Parathyroid adenoma (tissue), 2 donors: ENCODE measurements around the gene ITGA11.

Experiments used
- H2AFZ ChIP-seq: fragments of 300-600 bp; sonication (generic); one replicate; pipeline ENCODE4 v1.7.0; 2017; ENCODE audit warnings: antibody characterized with exemption, mild to moderate bottlenecking
- H3K27ac ChIP-seq: fragments of 300-600 bp; sonication (generic); one replicate; pipeline ENCODE4 v1.7.0; 2017
- H3K27me3 ChIP-seq: fragments of 300-600 bp; sonication (generic); one replicate; pipeline ENCODE4 v1.7.0; 2017; ENCODE audit warnings: low read length; ENCODE audit not compliant: control insufficient read depth, insufficient read depth
- H3K36me3 ChIP-seq: fragments of 300-600 bp; sonication (generic); one replicate; pipeline ENCODE4 v1.7.0; 2017; ENCODE audit warnings: low read length; ENCODE audit not compliant: control insufficient read depth, insufficient read depth
- H3K4me1 ChIP-seq: fragments of 300-600 bp; sonication (generic); one replicate; pipeline ENCODE4 v1.7.0; 2017; ENCODE audit warnings: control low read depth
- H3K4me2 ChIP-seq: fragments of 300-600 bp; sonication (generic); one replicate; pipeline ENCODE4 v1.7.0; 2017; ENCODE audit warnings: low read length
- H3K4me3 ChIP-seq: fragments of 300-600 bp; sonication (generic); one replicate; pipeline ENCODE4 v1.7.0; 2017; ENCODE audit warnings: low read depth, low read length
- H3K79me2 ChIP-seq: fragments of 300-600 bp; sonication (generic); one replicate; pipeline ENCODE4 v1.7.0; 2017; ENCODE audit warnings: control low read depth
- H3K9ac ChIP-seq: fragments of 300-600 bp; sonication (generic); one replicate; pipeline ENCODE4 v1.7.0; 2017; ENCODE audit warnings: mild to moderate bottlenecking
- H3K9me3 ChIP-seq: fragments of 300-600 bp; sonication (generic); one replicate; pipeline ENCODE4 v1.7.0; 2017; ENCODE audit warnings: low read length; ENCODE audit not compliant: control insufficient read depth
- CTCF ChIP-seq: fragments of 300-600 bp; sonication (generic); IDR thresholded peaks from one replicate; pipeline ENCODE4 v1.7.0; 2017; ENCODE audit warnings: antibody characterized with exemption, mild to moderate bottlenecking
- donor health status: primary hyperparathyroidism.

ITGA11 gene

GRCh38 chr15:68376447-68377060 lies 55.4 kb downstream of the ITGA11 start:
- H3K27me3 ChIP-seq: no peaks in the 10 kb centered on the region
- no peaks in the 10 kb centered on the region for H3K4me1 ChIP-seq
- H3K27ac ChIP-seq: no peak overlapping the region
- no peak overlapping the region for H3K9ac ChIP-seq
- no peaks in the 10 kb centered on the region for H3K36me3 ChIP-seq
- no peaks in the 10 kb centered on the region for H3K79me2 ChIP-seq
- TF ChIP-seq CTCF: no peak
- H2AFZ ChIP-seq: no peak overlapping the region
- no peak overlapping the region for H3K4me2 ChIP-seq
- H3K4me3 ChIP-seq: no peak overlapping the region
- H3K9me3 ChIP-seq: no peaks in the 10 kb centered on the region

DNA sequence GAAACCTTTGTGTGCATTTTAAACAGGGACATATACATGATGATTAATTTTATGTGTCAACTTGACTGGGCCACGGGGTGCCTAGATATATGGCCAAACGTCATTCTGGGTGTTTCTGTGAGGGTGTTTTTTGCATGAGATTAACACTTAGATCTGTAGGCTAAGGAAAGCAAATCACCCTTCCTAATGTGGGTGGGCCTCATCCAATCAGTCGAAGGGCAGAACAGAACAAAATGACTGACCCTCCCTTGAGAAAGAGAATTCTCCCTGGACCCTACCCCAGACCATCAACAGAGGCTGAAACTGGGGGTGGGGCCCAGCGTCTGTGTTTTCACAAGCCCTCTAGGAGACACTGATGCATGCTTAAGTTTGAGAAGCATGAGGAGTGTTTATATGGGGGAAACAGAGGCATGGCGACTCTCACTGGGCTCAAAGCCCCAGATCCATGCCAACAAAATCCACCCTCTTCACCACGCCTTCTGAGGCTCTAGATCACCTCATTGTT lies 56.2 kb downstream of the ITGA11 start:
- Histone ChIP-seq H3K27me3 (no peaks in the 10 kb centered on the region), H3K9ac (no peak overlapping the region), H3K79me2 (no peaks in the 10 kb centered on the region), H3K27ac (no peak overlapping the region), H3K4me2 (no peak overlapping the region), H3K4me3 (no peak overlapping the region), H3K4me1 (no peaks in the 10 kb centered on the region), H3K36me3 (no peaks in the 10 kb centered on the region), H2AFZ (no peak overlapping the region), H3K9me3 (no peaks in the 10 kb centered on the region)
- TF ChIP-seq CTCF: no peak

DNA sequence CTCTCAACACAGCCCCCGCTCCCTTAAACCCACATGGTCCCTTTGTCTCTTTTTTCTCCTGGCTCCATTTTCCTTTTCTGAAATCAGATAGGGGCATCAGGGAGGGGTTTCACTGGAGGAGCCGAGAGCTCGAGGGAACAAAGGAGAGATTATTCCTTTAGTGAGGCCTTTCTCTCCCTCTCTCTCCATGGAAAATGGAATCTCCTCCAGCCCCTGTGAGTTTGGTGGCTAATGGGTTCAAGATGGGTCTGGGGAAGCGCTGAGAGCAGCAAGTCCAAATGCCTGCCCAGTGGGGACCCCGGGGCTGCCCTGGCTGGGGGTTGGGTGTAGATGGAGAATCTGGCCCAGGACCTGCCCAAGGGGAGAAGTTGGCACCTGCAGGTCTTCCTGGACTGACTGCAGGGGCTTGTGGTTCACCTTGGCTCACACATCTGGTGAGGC lies 56.8 kb downstream of the ITGA11 start:
- H3K4me1 ChIP-seq: no peaks in the 10 kb centered on the region
- H3K36me3 ChIP-seq: no peaks in the 10 kb centered on the region
- H3K4me3 ChIP-seq: no peak overlapping the region
- no peak for TF ChIP-seq CTCF
- H3K9ac ChIP-seq: no peak overlapping the region
- no peak overlapping the region for H3K4me2 ChIP-seq
- no peaks in the 10 kb centered on the region for H3K9me3 ChIP-seq
- no peaks in the 10 kb centered on the region for H3K79me2 ChIP-seq
- no peak overlapping the region for H3K27ac ChIP-seq
- H2AFZ ChIP-seq: peak overlapping the region; percentile 22
- H3K27me3 ChIP-seq: no peaks in the 10 kb centered on the region

DNA sequence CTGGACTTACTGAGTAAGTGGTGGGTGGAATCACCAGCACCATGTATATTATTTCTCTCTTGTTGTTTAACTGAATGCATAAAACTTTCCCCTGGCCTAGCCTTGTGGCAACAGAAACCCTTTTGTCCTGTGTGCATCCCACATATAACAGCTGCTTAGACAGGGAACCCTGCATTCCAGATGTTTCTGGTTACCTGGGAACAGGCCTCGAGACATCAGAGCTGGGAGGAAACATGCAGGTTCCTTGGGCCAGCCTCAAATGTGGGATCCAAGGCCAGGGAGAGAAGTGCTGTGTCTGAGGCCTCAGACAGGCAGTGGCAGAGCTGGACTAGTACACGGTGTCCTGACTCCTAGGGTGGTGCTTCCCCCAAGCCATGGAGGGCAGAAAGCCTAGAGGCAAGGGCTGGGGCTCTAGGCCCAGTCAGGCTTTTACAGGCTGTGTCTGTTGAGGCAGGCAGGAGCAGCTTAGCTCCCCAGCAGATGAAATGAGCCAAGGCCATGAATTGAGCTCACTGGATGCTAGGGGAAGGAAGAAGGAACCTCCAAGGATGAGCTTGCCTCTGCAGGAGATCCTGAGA lies 57.7 kb downstream of the ITGA11 start:
- Histone ChIP-seq H3K4me1 (no peaks in the 10 kb centered on the region), H3K4me3 (no peak overlapping the region), H3K27ac (no peak overlapping the region), H3K36me3 (no peaks in the 10 kb centered on the region), H3K79me2 (no peaks in the 10 kb centered on the region), H3K4me2 (no peak overlapping the region), H3K9ac (no peak overlapping the region), H3K9me3 (no peaks in the 10 kb centered on the region), H2AFZ (no peak overlapping the region), H3K27me3 (no peaks in the 10 kb centered on the region)
- no peak for TF ChIP-seq CTCF

GRCh38 chr15:68373028-68373427 lies 58.9 kb downstream of the ITGA11 start:
- no peak overlapping the region for H3K9ac ChIP-seq
- H2AFZ ChIP-seq: no peak overlapping the region
- no peaks in the 10 kb centered on the region for H3K27me3 ChIP-seq
- H3K79me2 ChIP-seq: no peaks in the 10 kb centered on the region
- no peak overlapping the region for H3K4me3 ChIP-seq
- no peaks in the 10 kb centered on the region for H3K36me3 ChIP-seq
- TF ChIP-seq CTCF: no peak
- no peak overlapping the region for H3K27ac ChIP-seq
- H3K4me2 ChIP-seq: no peak overlapping the region
- no peaks in the 10 kb centered on the region for H3K4me1 ChIP-seq
- no peaks in the 10 kb centered on the region for H3K9me3 ChIP-seq
